ENCODE measurements around the gene FILIP1L. TPM values are rescaled to one million over a fixed set of nuclear protein-coding genes. Genes with fewer than 3 reads are reported as not detected.

The FILIP1L gene
- 10 to 100 TPM in 3 of 4 donors, 1 to 10 TPM in 1; 4.4 to 17.7 (median 13.2) TPM for total RNA-seq

DNA sequence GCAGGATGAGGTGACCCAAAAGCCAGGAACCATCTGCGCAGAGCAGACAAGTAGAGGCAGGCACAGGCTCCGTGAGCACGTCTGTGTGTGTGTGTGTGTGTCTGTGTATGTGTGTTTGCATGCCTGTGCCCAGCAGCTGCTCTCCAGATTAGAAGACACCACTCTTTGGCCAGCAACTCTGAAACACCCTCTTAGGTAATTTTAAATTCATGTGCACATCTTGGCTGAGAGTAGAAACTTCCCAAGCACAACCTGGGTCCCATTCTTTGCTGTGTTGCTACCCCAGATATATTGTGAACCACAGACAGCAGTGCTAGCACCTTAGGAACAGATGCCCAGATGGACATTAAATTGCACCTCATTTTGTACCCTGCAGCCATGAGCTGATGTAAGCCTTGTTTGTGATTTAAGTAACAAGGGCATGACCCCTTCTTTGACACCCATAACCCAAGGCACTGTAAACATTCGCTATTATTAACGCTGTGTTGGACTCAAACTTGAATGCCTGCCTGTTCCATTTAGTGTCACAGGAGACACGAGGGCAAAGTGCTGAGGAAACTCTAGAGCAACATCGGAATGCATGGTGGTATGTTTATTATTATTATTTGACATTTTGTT, at the start of gene FILIP1L:
TSS of gene FILIP1L (minus strand) at position 89 of the 618 bp plus-strand sequence.
- TF ChIP-seq CTCF (IDR thresholded peaks at IDR 0.05) (no peak), POLR2A (IDR thresholded peaks at IDR 0.05) (no peak)
- Histone ChIP-seq H3K27me3 (no peaks in the 10 kb centered on the region), H3K4me3 (replicated peaks in 1 of 3) (no peak within 1 kb of the TSS), H3K9me3 (no peaks in the 10 kb centered on the region), H3K4me1 (no peaks in the 10 kb centered on the region), H3K36me3 (no peaks in the 10 kb centered on the region), H3K27ac (no peak within 1 kb of the TSS)
- DNase-seq: no peak
- intact Hi-C loops (cut with DNase I): no loop called here
- WGBS, 2 donors: 88 to 90% methylated on average over 7 of the region's 7 CpGs

GRCh38 chr3:100163787-100164186, 49.5 kb upstream of the FILIP1L start:
- WGBS, 2 donors: 60 to 66% methylated on average over 2 of the region's 2 CpGs
- no peak for DNase-seq
- intact Hi-C loops (cut with DNase I): no loop called here
- H3K27me3 ChIP-seq: no peaks in the 10 kb centered on the region
- no peak overlapping the region for H3K4me3 ChIP-seq (replicated peaks in 1 of 3)
- H3K4me1 ChIP-seq: peaks cover 0 to 7% of the 10 kb centered on the region in 2 donors
- H3K9me3 ChIP-seq: no peaks in the 10 kb centered on the region
- no peaks in the 10 kb centered on the region for H3K36me3 ChIP-seq
- peak overlapping the region in 1 of 3 donors; percentile 32 for H3K27ac ChIP-seq
- TF ChIP-seq CTCF (IDR thresholded peaks at IDR 0.05) (no peak), POLR2A (IDR thresholded peaks at IDR 0.05) (no peak)

- Histone ChIP-seq H3K36me3 (no peaks in the 10 kb centered on the region), H3K4me3 (replicated peaks in 1 of 3) (no peak overlapping the region), H3K9me3 (no peaks in the 10 kb centered on the region), H3K27me3 (no peaks in the 10 kb centered on the region), H3K4me1 (peaks cover 0 to 7% of the 10 kb centered on the region in 2 donors), H3K27ac (no peak overlapping the region)
- 95% methylated on average over 2 of the region's 2 CpGs for WGBS, 2 donors
- intact Hi-C loops (cut with DNase I): no loop called here
- TF ChIP-seq CTCF (IDR thresholded peaks at IDR 0.05): no peak
- no peak for TF ChIP-seq POLR2A (IDR thresholded peaks at IDR 0.05)
- no peak for DNase-seq
Measured at GRCh38 chr3:100160521-100160920, 46.2 kb upstream of the FILIP1L start.

- H3K9me3 ChIP-seq: no peaks in the 10 kb centered on the region
- H3K4me1 ChIP-seq: peaks cover 0 to 7% of the 10 kb centered on the region in 2 donors
- peak overlapping the region in 1 of 3 donors; percentile 15 for H3K27ac ChIP-seq
- DNase-seq: no peak
- H3K4me3 ChIP-seq (replicated peaks in 1 of 3): no peak overlapping the region
- TF ChIP-seq POLR2A (IDR thresholded peaks at IDR 0.05): no peak
- intact Hi-C loops (cut with DNase I): no loop called here
- H3K27me3 ChIP-seq: no peaks in the 10 kb centered on the region
- H3K36me3 ChIP-seq: no peaks in the 10 kb centered on the region
- WGBS, 2 donors: 63 to 72% methylated on average over 4 of the region's 4 CpGs
Measured at GRCh38 chr3:100159331-100160153, 45.2 kb upstream of the FILIP1L start.

GRCh38 chr3:100158918-100159330, 44.6 kb upstream of the FILIP1L start:
- no peak for DNase-seq
- Histone ChIP-seq H3K27ac (no peak overlapping the region), H3K36me3 (no peaks in the 10 kb centered on the region), H3K4me1 (peaks cover 0 to 7% of the 10 kb centered on the region in 2 donors), H3K9me3 (no peaks in the 10 kb centered on the region), H3K27me3 (no peaks in the 10 kb centered on the region), H3K4me3 (replicated peaks in 1 of 3) (no peak overlapping the region)
- intact Hi-C loops (cut with DNase I): no loop called here
- TF ChIP-seq POLR2A (IDR thresholded peaks at IDR 0.05): no peak
- TF ChIP-seq CTCF (IDR thresholded peaks at IDR 0.05): no peak
- WGBS, 2 donors: 62 to 78% methylated on average over 2 of the region's 2 CpGs

Data from thyroid gland (tissue), 4 donors.